Activated CD8-positive, alpha-beta T cell treated with anti-CD3 and anti-CD28 coated beads, Interleukin-2, amount 10 ng/mL, durations not matched to agents 7 days and 5 days (primary cell): ENCODE data around the gene PIK3AP1. TPM values are rescaled to one million over a fixed set of nuclear protein-coding genes. Genes with fewer than 3 reads are reported as not detected.
"Not testable (repeated sequence)": the region's sequence is repeated elsewhere in the genome, so short reads cannot be mapped to it uniquely, and the experiment has no call there.

Experiments used
- ATAC-seq: fragments of 150-1000 bp; cut with Tn5 transposase; one replicate; pipeline ENCODE4 v1.10.0; 2021; ENCODE audit warnings: moderate library complexity
- CTCF ChIA-PET: fragments of 350-600 bp; sonication (Branson Sonifier 250); formaldehyde crosslinking; loops from one replicate; lab custom pipeline; 2021; ENCODE audit warnings: antibody characterized with exemption; lab: Charles Lee
- POLR2A ChIA-PET: fragments of 350-600 bp; sonication (Branson Sonifier 250); formaldehyde crosslinking; loops from one replicate; lab custom pipeline; 2021; ENCODE audit warnings: antibody characterized with exemption; lab: Charles Lee
- DNase-seq: peaks from one replicate; pipeline ENCODE4 v3.0.0-alpha.2; 2020
- H3K27ac Mint-ChIP-seq: one replicate; pipeline ENCODE4 v1.8.0; 2021; ENCODE audit warnings: mild to moderate bottlenecking, mixed read lengths
- H3K27me3 Mint-ChIP-seq: one replicate; pipeline ENCODE4 v1.8.0; 2021; ENCODE audit warnings: low read depth, mixed read lengths
- H3K36me3 Mint-ChIP-seq: one replicate; pipeline ENCODE4 v1.8.0; 2021; ENCODE audit warnings: low read depth, mixed read lengths
- H3K4me1 Mint-ChIP-seq: one replicate; pipeline ENCODE4 v1.8.0; 2021; ENCODE audit warnings: low read depth, mixed read lengths
- H3K4me3 Mint-ChIP-seq: one replicate; pipeline ENCODE4 v1.8.0; 2021; ENCODE audit warnings: mild to moderate bottlenecking, mixed read lengths
- H3K9me3 Mint-ChIP-seq: one replicate; pipeline ENCODE4 v1.8.0; 2022; ENCODE audit warnings: mixed read lengths; ENCODE audit not compliant: insufficient read depth
- total RNA-seq, 2 experiments: library from RNA; stranded (reverse); gene quantifications; one replicate each; pipeline ENCODE4 v1.2.3, GENCODE V29; 2021

Gene PIK3AP1
- total RNA-seq, 2 experiments from 2014 or later: 6.2 to 6.8 TPM

DNA sequence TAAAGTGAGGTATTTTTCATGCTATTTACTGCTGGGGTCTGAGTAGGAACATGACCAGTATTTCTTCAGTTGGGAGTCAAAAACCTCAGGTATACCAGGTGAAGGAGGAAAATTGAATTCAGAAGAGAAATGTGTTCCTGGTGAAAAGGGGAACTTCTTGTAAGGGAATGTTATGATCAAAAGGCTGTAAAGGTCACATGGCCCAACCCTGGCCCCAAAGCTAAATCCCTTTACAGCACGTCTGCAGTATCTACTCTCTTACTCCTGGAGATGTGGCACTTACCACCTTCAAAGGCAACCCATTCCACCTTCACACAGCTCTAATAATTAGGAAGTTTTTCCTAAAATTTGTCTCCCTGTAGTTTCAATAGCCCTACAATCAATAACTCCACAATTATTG lies 15.2 kb downstream of the PIK3AP1 start:
- Mint-ChIP-seq H3K9me3 (no peaks in the 10 kb centered on the region), H3K36me3 (no peaks in the 10 kb centered on the region), H3K27ac (no peak overlapping the region), H3K4me1 (peaks cover 3% of the 10 kb centered on the region), H3K27me3 (no peaks in the 10 kb centered on the region), H3K4me3 (no peak overlapping the region)
- POLR2A ChIA-PET: no interaction called here
- DNase-seq (no peak), ATAC-seq (no peak)
- CTCF ChIA-PET: interaction anchor here (1.0 kb wide), 1 partner anchor 14 kb away, joined by 3 read pairs; no protein-coding TSS in a partner anchor

- POLR2A ChIA-PET: no interaction called here
- H3K4me1 Mint-ChIP-seq: peaks cover 3% of the 10 kb centered on the region
- ATAC-seq (no peak), DNase-seq (no peak)
- no peaks in the 10 kb centered on the region for H3K36me3 Mint-ChIP-seq
- no peak overlapping the region for H3K27ac Mint-ChIP-seq
- no peaks in the 10 kb centered on the region for H3K27me3 Mint-ChIP-seq
- CTCF ChIA-PET: interaction anchor here (1.0 kb wide), 1 partner anchor 14 kb away, joined by 3 read pairs; no protein-coding TSS in a partner anchor
- H3K9me3 Mint-ChIP-seq: no peaks in the 10 kb centered on the region
- no peak overlapping the region for H3K4me3 Mint-ChIP-seq
These were observed 15.8 kb downstream of the PIK3AP1 start for GRCh38 chr10:96704563-96704962.

GRCh38 chr10:96703358-96703757 lies 17.0 kb downstream of the PIK3AP1 start:
- Mint-ChIP-seq H3K9me3 (no peaks in the 10 kb centered on the region), H3K4me3 (no peak overlapping the region), H3K4me1 (peaks cover 3% of the 10 kb centered on the region), H3K27ac (no peak overlapping the region), H3K27me3 (no peaks in the 10 kb centered on the region), H3K36me3 (no peaks in the 10 kb centered on the region)
- ATAC-seq (no peak), DNase-seq (no peak)
- CTCF ChIA-PET: no interaction called here
- POLR2A ChIA-PET: no interaction called here

DNA sequence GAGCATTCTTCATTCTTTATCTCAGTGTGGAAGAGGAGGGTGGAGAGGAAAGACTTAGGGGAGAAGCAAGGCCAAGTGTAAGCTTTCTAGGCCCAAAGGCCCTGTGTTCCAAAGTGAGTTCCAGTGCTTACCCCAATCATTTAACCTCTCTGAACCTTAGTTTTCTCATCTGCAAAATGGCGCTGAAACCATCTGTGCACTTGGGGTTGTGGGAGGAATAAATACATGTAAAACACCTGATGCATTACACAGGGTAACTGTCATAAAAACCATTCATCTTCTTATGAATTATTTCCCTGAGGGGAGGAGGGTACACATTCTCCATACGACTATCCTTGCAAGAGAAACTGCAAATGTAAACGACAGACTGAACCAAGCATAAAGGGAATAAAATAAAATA lies 19.0 kb downstream of the PIK3AP1 start:
- DNase-seq (no peak), ATAC-seq (no peak)
- Mint-ChIP-seq H3K36me3 (no peaks in the 10 kb centered on the region), H3K4me3 (no peak overlapping the region), H3K9me3 (no peaks in the 10 kb centered on the region), H3K27me3 (no peaks in the 10 kb centered on the region), H3K4me1 (peaks cover 9% of the 10 kb centered on the region), H3K27ac (no peak overlapping the region)
- POLR2A ChIA-PET: no interaction called here
- CTCF ChIA-PET: no interaction called here

- Mint-ChIP-seq H3K9me3 (no peaks in the 10 kb centered on the region), H3K36me3 (no peaks in the 10 kb centered on the region), H3K27ac (no peak overlapping the region), H3K4me3 (no peak overlapping the region), H3K4me1 (peaks cover 16% of the 10 kb centered on the region), H3K27me3 (no peaks in the 10 kb centered on the region)
- ATAC-seq (no peak), DNase-seq (no peak)
- ChIA-PET POLR2A (no interaction called here), CTCF (no interaction called here)
These were observed 19.8 kb downstream of the PIK3AP1 start for GRCh38 chr10:96700374-96701099.

DNA sequence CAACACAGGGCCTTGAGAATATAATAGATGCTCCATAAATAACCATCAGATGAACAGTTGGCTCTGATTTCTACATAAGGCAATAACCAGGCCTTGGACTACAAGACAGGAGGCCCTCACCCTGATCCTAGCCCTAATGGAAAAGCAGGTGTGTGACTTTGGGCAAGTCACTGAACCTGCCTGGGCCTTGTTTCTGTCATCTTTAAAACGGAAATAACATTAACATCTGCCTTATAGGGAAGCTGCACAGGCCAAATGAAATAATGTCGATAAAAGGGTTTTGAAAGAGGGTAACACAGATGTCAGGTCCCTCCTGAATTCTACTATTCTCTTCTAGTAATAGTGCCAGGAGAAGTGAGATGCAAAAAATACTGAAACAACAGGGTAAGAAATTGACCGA lies 20.7 kb downstream of the PIK3AP1 start:
- no peak for ATAC-seq
- H3K27me3 Mint-ChIP-seq: no peaks in the 10 kb centered on the region
- H3K36me3 Mint-ChIP-seq: no peaks in the 10 kb centered on the region
- no peak for DNase-seq
- ChIA-PET POLR2A (no interaction called here), CTCF (no interaction called here)
- H3K4me3 Mint-ChIP-seq: no peak overlapping the region
- H3K9me3 Mint-ChIP-seq: no peaks in the 10 kb centered on the region
- H3K27ac Mint-ChIP-seq: no peak overlapping the region
- peaks cover 25% of the 10 kb centered on the region for H3K4me1 Mint-ChIP-seq

DNA sequence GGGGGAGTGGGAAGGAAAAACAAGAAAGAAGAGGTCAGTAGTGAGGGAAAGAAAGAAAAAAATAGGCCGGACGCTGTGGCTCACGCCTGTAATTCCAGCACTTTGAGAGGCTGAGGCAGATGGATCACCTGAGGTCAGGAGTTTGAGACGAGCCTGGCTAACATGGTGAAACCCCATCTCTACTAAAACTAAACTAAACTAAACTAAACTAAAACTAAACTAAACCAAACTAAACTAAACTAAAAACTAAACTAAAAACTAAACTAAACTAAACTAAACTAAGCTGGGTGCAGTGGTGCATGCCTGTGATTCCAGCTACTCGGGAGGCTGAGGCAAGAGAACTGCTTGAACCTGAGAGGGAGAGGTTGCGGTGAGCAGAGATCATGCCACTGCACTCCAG lies 22.0 kb downstream of the PIK3AP1 start:
- H3K9me3 Mint-ChIP-seq, H3K36me3 Mint-ChIP-seq, CTCF ChIA-PET, DNase-seq, ATAC-seq, H3K27ac Mint-ChIP-seq, H3K27me3 Mint-ChIP-seq, POLR2A ChIA-PET, H3K4me3 Mint-ChIP-seq: not testable (repeated sequence)
- H3K4me1 Mint-ChIP-seq: peaks cover 28% of the 10 kb centered on the region

DNA sequence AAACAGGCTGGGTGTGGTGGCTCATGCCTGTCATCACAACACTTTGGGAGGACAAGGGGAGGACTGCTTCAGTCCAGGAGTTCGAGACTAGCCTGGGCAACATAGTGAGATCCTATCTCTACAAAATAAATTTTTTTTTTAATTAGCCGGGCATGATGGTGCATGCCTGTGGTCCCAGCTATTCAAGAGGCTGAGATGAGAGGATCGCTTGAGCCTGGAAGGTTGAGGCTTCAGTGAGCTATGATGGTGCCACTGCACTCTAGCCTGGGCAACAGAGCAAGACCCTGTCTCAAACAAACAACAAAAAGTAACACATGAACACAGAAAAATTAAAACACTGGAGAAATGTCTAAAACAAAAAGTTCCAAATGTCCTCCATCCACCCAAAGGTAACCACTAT lies 22.9 kb downstream of the PIK3AP1 start:
- Mint-ChIP-seq H3K4me3 (no peak overlapping the region), H3K9me3 (no peaks in the 10 kb centered on the region), H3K4me1 (peaks cover 28% of the 10 kb centered on the region), H3K27me3 (no peaks in the 10 kb centered on the region), H3K27ac (no peak overlapping the region), H3K36me3 (no peaks in the 10 kb centered on the region)
- CTCF ChIA-PET: interaction anchor here (1.1 to 1.3 kb wide), 2 partner anchors 55 to 57 kb away, joined by 3 to 5 read pairs; no protein-coding TSS in a partner anchor
- no peak for ATAC-seq
- POLR2A ChIA-PET: no interaction called here
- DNase-seq: no peak

- DNase-seq: no peak
- H3K27ac Mint-ChIP-seq: no peak overlapping the region
- CTCF ChIA-PET: interaction anchor here (1.1 to 1.3 kb wide), 2 partner anchors 54 to 56 kb away, joined by 3 to 5 read pairs; no protein-coding TSS in a partner anchor
- peaks cover 30% of the 10 kb centered on the region for H3K4me1 Mint-ChIP-seq
- no peaks in the 10 kb centered on the region for H3K36me3 Mint-ChIP-seq
- no peaks in the 10 kb centered on the region for H3K9me3 Mint-ChIP-seq
- no peaks in the 10 kb centered on the region for H3K27me3 Mint-ChIP-seq
- H3K4me3 Mint-ChIP-seq: no peak overlapping the region
- POLR2A ChIA-PET: no interaction called here
- ATAC-seq: no peak
These were observed 23.4 kb downstream of the PIK3AP1 start for GRCh38 chr10:96696845-96697425.

DNA sequence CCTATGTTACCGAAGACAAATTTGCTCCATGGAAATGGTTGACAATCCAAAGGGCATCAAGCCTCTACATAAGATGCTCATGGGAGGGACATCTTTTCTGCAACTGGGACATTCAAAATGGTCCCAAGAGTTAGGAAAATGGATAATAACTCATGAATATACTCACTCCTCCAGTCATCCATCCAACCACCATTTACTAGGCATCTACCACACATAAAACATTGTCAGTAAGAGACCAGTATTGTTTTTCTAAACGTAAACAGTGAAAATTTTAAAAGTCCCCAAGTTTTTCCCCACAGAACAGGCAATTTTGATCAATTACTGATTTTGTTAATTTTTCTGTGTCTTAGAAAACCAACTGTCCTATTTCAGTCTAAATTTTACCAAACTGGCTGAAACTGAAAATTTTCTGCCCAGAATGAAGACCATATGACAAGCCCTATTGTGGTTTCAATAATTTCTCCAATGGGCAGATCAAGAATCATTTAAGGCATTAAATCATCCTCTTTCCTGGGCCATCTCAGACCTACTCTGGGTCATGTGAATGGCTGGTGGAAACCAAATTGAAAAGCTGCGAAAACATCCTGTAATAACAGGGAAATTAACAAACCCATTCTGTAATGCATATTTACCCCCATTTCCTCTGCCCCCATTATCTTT lies 24.2 kb downstream of the PIK3AP1 start:
- H3K27me3 Mint-ChIP-seq: no peaks in the 10 kb centered on the region
- H3K4me3 Mint-ChIP-seq: no peak overlapping the region
- ATAC-seq (no peak), DNase-seq (no peak)
- H3K36me3 Mint-ChIP-seq: no peaks in the 10 kb centered on the region
- peak overlapping the region; percentile 28 for H3K27ac Mint-ChIP-seq
- H3K9me3 Mint-ChIP-seq: no peaks in the 10 kb centered on the region
- peaks cover 34% of the 10 kb centered on the region for H3K4me1 Mint-ChIP-seq
- ChIA-PET POLR2A (no interaction called here), CTCF (interaction anchor here (1.3 kb wide), 1 partner anchor 56 kb away, joined by 5 read pairs; no protein-coding TSS in a partner anchor)

- ATAC-seq (peak; percentile 69), DNase-seq (peak; percentile 32)
- Mint-ChIP-seq H3K4me3 (peak overlapping the region; percentile 34), H3K27ac (peak overlapping the region; percentile 28), H3K27me3 (no peaks in the 10 kb centered on the region), H3K9me3 (no peaks in the 10 kb centered on the region), H3K36me3 (no peaks in the 10 kb centered on the region), H3K4me1 (peaks cover 33% of the 10 kb centered on the region)
- ChIA-PET CTCF (interaction anchor here (0.6 to 2.2 kb wide), 3 partner anchors 10 to 54 kb away, joined by 3 to 10 read pairs (median 5); no protein-coding TSS in a partner anchor), POLR2A (no interaction called here)
These were observed 24.9 kb downstream of the PIK3AP1 start for GRCh38 chr10:96695366-96695765.

DNA sequence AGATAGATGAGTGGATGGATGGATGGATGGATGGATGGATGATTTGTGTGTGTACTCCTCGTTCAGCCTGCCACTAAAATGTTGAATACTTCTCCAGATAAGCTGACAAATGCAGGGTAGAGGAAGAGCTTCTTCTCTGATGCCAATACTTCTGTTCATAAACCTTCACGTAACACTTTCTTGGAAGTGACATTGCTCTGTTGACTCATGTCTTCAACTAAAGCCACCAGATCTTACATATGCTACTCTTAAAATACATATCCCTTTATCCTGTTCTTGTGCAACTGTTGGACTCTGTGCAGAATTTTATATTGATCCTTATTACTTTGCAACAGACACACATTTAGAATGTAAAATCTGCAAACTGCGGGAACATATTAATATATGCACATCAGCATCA lies 26.9 kb downstream of the PIK3AP1 start:
- CTCF ChIA-PET: interaction anchor here (1.3 to 2.2 kb wide), 2 partner anchors 11 to 52 kb away, joined by 4 to 10 read pairs; no protein-coding TSS in a partner anchor
- no peaks in the 10 kb centered on the region for H3K36me3 Mint-ChIP-seq

More for the DNA sequence above, 26.9 kb downstream of the PIK3AP1 start:
- Mint-ChIP-seq H3K9me3 (no peaks in the 10 kb centered on the region), H3K4me1 (peaks cover 36% of the 10 kb centered on the region), H3K27ac (no peak overlapping the region), H3K27me3 (no peaks in the 10 kb centered on the region), H3K4me3 (no peak overlapping the region)
- DNase-seq (no peak), ATAC-seq (no peak)
- POLR2A ChIA-PET: no interaction called here
